GM19351 (cell line): Measurements from ENCODE around the gene SPINT1.
A peak's percentile ranks its signal among the peaks of the same experiment; 100 is the strongest.

ENCODE experiments used
- ATAC-seq: cut with Tn5 transposase; IDR thresholded peaks from one replicate; pipeline ENCODE4 v1.9.1; 2021; ENCODE audit warnings: mild to moderate bottlenecking, moderate library complexity; ENCODE audit not compliant: unreplicated experiment

The SPINT1 gene

DNA sequence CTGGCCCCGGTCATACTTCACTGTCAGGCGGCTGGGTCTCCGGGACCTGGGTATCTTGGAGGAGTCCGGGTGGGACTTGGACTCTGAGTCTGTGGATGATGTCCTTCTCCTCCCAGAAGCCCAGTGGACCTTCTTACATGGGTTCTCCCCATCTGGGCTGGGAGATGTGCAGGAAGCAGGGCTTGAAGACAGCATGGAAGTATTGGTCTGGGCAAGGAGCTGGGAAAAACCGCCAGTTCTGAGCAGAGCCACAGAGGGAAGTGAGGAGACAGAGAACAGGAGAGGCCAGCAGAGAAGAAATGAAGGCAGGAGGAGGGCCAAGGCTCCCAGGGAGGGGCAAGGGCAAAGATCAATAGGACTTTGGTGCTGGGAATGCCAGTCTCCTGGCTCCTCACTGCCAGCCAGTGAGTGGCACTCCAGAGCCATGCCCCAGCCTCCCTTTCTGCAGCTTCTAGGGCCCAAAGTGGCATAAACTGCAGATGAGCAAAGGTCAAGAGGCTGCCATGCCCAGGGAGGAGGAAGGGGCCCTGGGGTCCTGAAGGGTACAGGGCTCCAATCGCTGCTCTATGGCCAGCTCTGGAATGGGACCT lies 15.3 kb upstream of the SPINT1 start, which contains the start of gene PPP1R14D:
PPP1R14D (minus strand) TSS at position 262 of the 590 bp plus-strand sequence; CDS start at position 195, 67 bp downstream.
- no peak for ATAC-seq

- ATAC-seq, result no peak
These were observed 14.7 kb upstream of the SPINT1 start for GRCh38 chr15:40829115-40829514.

- ATAC-seq, result no peak
These were observed 13.0 kb upstream of the SPINT1 start for GRCh38 chr15:40830884-40831283.

DNA sequence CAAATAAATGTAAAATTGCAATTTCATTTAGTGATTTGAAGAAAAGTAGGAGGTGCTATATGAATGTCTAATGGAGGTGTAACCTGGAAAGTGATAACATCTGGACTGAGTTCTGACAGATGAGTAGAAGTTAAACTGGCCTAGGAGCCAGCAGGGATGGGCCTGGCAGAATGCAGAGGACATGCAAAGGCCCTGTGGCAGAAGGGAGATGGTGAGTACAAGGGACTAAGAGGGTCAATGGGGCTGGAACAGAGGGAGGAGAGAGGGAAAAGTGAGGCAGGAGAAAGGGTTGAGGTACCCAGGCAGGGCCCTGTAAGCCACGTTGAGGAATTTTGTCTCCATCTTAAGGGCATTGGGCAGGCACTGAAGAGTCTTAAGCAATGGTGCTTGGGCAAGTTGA lies 12.0 kb upstream of the SPINT1 start:
- no peak for ATAC-seq

- ATAC-seq, result no peak
These were observed 10.9 kb upstream of the SPINT1 start for GRCh38 chr15:40832903-40833302.

GRCh38 chr15:40836020-40836419 lies 7.8 kb upstream of the SPINT1 start:
- no peak for ATAC-seq

- ATAC-seq, result no peak
These were observed 5.1 kb upstream of the SPINT1 start for GRCh38 chr15:40838756-40839155.

GRCh38 chr15:40841741-40842140 lies 2.1 kb upstream of the SPINT1 start:
- ATAC-seq, result no peak

DNA sequence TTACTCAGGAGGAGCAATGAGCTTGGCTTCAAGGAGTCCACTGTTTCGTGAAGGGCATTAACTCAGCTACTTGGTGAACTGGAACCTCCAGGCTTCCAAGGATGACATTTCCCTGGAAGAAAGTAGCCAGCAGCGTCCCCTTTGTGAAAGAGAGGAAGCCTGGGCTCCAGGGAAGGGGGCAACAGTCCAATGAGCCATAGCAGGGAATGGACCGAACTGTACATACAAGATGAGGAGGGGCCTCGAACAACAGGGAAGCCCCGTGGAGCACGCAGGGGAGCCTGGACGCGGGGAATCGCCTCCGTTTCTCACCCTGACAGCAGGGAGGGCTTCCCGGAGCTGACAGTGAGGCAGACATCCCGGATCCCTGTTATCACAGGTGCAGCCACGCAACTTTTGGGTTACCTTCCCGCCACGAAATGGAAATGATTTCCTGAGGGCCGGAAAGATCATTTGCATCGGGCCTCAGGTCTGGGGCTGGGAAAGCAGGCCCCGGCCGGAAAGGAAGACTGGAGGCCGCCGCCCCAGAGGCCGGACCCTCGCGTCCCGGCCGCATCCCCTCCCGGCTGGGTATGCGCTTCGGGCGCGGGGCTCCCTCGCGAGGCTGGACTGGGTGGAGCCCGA lies 475 bp upstream of the SPINT1 start:
- ATAC-seq, result no peak

DNA sequence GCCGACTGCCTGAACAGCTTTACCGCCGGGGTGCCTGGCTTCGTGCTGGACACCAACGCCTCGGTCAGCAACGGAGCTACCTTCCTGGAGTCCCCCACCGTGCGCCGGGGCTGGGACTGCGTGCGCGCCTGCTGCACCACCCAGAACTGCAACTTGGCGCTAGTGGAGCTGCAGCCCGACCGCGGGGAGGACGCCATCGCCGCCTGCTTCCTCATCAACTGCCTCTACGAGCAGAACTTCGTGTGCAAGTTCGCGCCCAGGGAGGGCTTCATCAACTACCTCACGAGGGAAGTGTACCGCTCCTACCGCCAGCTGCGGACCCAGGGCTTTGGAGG lies 815 bp downstream of the SPINT1 start:
- no peak for ATAC-seq

- ATAC-seq, result no peak
These were observed 1.2 kb downstream of the SPINT1 start for GRCh38 chr15:40845036-40845435.

GRCh38 chr15:40845511-40846284 lies 1.9 kb downstream of the SPINT1 start:
- no peak for ATAC-seq

GRCh38 chr15:40846841-40847222 lies 3.0 kb downstream of the SPINT1 start:
- peak; percentile 9 for ATAC-seq

DNA sequence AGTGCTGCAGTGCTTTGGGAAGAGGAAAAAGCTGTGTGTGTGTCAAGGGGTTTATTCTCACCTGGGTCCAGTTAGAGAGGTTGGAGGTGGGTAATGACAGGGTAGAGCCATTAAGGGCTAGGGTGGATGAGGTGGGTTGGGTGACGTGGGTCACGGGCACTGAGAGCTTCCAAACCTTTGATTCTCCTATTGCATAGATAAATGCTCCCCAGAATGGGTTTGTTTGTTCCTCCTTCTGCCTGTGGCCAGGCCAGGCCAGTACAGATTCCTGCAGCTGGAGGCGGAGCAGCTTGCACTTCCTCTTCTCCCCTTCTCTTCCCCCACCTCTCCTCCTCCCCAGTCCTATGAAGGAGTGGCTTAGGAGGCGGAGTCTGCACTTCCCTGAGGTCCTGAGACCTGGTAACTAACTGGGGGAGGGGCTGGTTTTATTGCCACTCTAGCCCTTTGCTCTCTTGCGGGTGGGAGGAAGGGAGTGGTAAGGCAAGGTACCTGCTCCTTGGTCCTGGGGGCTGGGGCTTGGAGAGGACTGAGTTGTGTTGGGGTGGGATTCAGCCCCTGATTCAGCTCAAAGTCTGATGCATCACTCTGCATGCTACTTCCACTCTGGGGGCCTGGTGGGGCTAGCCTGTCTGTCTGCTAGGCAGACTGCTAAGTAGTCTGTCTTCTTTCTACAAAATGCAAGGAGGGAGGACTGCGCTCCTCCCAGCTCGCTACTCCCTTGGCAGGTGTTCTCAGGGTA lies 3.5 kb downstream of the SPINT1 start:
- ATAC-seq, result peak; percentile 47

DNA sequence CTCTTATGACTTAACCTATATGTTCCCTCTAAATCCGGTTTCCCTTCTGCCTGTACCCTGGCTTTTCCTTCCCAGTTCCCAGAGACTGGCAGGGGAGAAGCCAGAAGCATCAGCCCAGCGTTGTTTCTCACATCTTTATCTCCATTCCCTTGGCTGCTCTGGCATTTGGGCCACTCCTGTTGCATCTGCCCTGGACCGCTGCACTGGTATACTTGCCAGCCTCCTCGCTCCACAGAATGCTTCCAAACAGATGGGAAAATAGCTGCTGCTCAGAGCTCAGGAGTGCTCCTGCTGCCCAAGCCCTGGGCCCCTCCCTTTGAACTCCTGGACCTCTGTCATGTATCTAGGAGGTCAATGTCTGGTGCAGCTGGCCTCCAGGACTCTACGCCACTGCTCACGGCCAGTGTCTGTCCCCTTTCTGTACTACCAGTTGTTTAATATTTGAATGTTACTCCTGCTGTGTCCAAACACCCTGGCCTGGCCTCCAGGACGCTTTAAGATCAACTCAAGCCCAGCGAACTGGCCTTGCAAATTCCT lies 6.8 kb downstream of the SPINT1 start:
- ATAC-seq, result no peak

DNA sequence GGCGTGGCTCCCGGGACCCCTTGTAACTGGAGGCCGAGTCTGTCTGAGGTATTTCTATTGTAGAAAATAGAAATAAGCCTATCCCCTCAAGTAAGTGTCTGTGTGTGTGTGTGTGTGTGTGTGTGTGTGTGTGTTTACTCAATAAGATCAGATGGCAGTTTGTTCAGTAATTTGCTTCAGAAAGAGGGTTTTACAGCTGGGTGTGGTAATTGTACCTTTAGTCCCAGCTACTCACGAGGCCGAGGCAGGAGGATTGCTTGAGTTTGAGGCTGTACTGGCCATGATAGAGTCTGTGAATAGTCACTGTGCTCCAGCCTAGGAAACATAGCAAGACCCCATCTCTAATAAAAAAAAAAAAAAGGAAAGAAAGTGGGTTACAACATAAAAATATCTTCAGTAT lies 8.7 kb downstream of the SPINT1 start:
- no peak for ATAC-seq

GRCh38 chr15:40853241-40853890 lies 9.5 kb downstream of the SPINT1 start:
- ATAC-seq, result no peak

DNA sequence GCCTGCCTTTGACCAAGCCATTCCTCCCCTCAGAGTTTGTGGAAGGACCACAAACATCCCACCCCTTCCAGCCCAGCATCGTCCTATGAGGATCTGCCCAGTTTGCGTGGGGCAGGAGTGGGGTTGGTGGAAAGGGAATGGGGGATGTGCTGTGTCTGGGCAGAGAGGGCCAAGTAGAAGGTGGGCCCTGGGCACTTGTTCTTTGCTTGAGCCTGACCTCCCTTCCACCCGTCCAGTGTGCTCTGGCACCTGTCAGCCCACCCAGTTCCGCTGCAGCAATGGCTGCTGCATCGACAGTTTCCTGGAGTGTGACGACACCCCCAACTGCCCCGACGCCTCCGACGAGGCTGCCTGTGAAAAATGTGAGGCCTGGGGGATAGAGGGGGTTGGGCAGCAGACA lies 10.3 kb downstream of the SPINT1 start:
- no peak for ATAC-seq

- no peak for ATAC-seq
These were observed 11.9 kb downstream of the SPINT1 start for GRCh38 chr15:40855706-40856234.

DNA sequence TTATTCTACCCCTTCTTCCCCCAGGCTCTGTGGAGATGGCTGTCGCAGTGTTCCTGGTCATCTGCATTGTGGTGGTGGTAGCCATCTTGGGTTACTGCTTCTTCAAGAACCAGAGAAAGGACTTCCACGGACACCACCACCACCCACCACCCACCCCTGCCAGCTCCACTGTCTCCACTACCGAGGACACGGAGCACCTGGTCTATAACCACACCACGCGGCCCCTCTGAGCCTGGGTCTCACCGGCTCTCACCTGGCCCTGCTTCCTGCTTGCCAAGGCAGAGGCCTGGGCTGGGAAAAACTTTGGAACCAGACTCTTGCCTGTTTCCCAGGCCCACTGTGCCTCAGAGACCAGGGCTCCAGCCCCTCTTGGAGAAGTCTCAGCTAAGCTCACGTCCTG lies 12.9 kb downstream of the SPINT1 start:
- no peak for ATAC-seq
